DOHH2 (cell line): ENCODE results near the gene RAC2.

ENCODE experiments used
- CTCF ChIP-seq: fragments of 200-600 bp; sonication (generic); IDR thresholded peaks from one replicate; pipeline ENCODE4 v1.5.1; 2014; ENCODE audit warnings: antibody characterized with exemption, mild to moderate bottlenecking, low read depth, low read length; ENCODE audit not compliant: poor library complexity, severe bottlenecking
- EZH2phosphoT487 ChIP-seq: fragments of 200-600 bp; sonication (generic); IDR thresholded peaks from 2 replicates; pipeline ENCODE4 v1.6.1; 2017; ENCODE audit warnings: borderline replicate concordance, mild to moderate bottlenecking, antibody characterized with exemption, low read length, moderate library complexity, mixed read lengths

DNA sequence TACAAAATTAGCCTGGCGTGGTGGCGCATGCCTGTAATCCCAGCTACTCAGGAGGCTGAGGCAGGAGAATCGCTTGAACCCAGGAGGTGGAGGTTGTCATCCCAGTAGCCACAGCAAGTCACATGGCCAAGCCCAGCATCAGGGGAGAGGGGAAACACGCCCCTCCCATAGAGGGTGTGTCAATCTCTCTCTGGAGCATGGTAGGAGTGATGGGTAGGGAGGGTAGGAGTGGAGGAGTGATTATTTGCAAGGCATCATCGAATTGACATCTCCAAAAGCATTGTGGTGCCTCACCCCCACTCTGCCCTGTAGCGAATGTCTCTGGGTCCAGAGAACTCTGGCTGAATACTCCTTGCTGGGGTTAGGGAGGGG, 25.7 kb downstream of the RAC2 start:
- TF ChIP-seq CTCF (no peak), EZH2phosphoT487 (no peak)
